ENCODE data around the gene TTLL7. TPM values are rescaled to one million over a fixed set of nuclear protein-coding genes. Genes with fewer than 3 reads are reported as not detected.

Gene TTLL7
- total RNA-seq, result 0.43 and 5.3 TPM in 2 replicates

DNA sequence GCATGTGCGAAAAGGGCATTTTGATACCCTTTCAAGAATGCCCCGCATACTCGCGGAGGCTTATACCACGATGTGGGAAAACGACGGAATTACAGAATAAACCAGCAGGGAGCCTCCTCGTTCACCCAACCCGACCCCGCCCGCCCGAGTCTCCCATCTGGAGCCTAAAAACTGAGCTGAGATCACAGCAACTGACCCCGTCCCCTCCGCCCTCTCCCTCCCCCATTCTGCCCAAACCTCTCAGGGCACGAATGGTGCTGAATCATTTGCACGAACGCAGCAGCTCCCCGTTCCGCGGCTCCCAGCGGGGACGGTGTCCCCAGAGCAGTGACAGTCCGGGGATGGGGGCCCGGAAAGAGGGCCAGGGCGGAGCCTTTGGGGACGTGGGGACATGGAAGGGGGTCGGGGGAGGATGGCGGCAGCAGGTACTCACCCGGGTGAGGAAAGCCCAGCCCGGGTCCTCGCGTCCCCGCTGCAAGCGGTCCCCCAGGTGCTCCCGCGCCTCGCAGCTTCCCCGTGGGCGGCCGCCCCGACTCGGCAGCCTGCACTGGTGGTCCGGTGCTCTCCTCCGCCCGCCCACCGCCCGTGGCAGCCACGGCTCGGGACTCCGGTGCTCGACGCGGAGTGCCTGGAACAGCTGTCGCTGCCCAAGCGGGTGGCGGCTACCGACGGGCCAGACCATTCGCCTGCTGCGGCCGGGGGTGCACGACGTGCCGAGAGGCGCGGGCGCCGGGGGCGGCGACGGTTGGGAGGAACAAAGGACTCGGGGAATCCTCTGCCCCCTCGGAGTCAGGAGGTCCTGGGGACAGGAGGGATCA lies at the start of gene TTLL7:
TSS of gene TTLL7 (minus strand) at position 635 of the 818 bp plus-strand sequence. CDS start 46,921 bp downstream, outside the sequence.

Other genes starting within 250 kb of the TTLL7 start
- gene PRKACB, start 145.1 kb upstream of the TTLL7 start, total RNA-seq, result 3.6 and 5.5 TPM in 2 replicates